ENCODE measurements around the gene WIF1. TPM values are rescaled to one million over a fixed set of nuclear protein-coding genes. Genes with fewer than 3 reads are reported as not detected.

WIF1 gene
- not detected in 5 replicates for total RNA-seq (2022; extraction: Qiagen RNA extraction; ENCODE audit: low read depth)

DNA sequence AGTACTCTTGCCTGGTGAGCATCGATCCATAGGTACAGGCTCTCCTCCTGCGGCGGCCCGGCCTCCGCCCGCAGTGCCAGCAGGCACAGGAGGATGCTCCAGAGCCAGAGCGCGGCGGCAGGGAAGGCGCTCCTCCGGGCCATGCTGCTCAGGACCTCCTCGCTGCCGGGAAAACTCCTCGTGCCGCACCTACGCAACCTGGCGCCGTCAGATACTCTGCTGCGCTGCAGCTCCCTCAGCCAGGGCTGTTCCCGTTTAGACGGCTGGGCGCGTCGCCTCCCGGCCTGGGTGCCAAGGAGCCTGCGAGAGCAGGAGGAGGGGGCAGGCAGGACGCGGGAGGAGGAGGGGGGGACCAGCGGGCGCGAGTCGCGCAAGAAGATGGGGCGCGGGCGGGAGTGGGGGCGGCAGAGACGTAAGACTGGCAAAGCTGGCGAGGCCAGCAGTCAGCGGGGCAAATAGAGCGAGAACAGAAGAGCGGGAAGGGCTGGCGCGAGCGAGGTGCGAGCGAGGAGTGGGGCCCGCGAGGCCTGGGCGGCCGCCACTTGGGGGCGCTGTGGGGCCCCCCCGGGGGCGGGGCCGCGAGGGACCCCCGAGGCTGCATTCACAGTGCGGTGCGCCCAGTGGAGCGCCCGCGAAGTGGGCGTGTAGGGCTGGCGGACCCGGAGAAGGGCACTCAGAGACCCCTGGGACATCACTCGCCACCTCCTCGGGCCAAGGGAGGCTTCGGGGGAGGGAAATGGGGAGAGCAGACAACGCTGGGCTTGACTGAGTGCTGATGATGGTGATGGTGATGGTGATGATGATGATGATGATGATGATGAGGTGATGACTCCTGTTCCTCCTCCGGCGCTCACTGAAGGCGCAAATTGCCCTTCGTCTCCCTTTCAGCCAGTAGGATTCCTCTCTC, at the start of gene WIF1:
WIF1 (minus strand) TSS at position 257 of the 907 bp plus-strand sequence; CDS start at position 143, 114 bp downstream.

GRCh38 chr12:65169320-65170208, 48.5 kb upstream of the WIF1 start, which contains the start of gene LEMD3:
LEMD3 (plus strand) TSS chr12:65169583; CDS start chr12:65169597, 14 bp downstream.

Other genes starting within 250 kb of the WIF1 start
- gene LEMD3, start 48.3 kb upstream of the WIF1 start, total RNA-seq (2022; extraction: Qiagen RNA extraction; ENCODE audit: low read depth), result 7.2 to 13.6 TPM (median 10.6 TPM) in 5 replicates
- 20.5 to 25.4 TPM (median 21.0 TPM) in 5 replicates for gene MSRB3, start 157.4 kb upstream of the WIF1 start, total RNA-seq (2022; extraction: Qiagen RNA extraction; ENCODE audit: low read depth)

Data from A549 treated with GW870086 at 1 μM for 4 hours (cell line).